GM12878 (cell line): Measurements from ENCODE around the gene CFAP157. TPM values are rescaled to one million over a fixed set of nuclear protein-coding genes. Genes with fewer than 3 reads are reported as not detected.

Experiments
- ATAC-seq: fragments of 200-7000 bp; cut with Tn5 transposase; 3 replicates; pipeline ENCODE4 v1.9.1; 2020; ENCODE audit warnings: mild to moderate bottlenecking, moderate library complexity
- BruUV-seq: library from RNA; stranded (reverse); fragments of 400-500 nt; replicated peaks from 2 replicates; lab custom pipeline; 2021; lab: Mats Ljungman, UMichigan
- CTCF ChIA-PET: fragments of 300-600 bp; sonication (Branson Sonifier 250); formaldehyde crosslinking; extraction: SDS; loops from one replicate; lab custom pipeline; 2021; ENCODE audit warnings: inconsistent platforms; lab: Yijun Ruan, JAX
- POLR2A ChIA-PET: fragments of 350-600 bp; formaldehyde crosslinking; extraction: SDS; loops from one replicate; lab custom pipeline; 2021; ENCODE audit warnings: inconsistent platforms; lab: Charles Lee
- RAD21 ChIA-PET: fragments of 300-600 bp; sonication (Branson Sonifier 250); formaldehyde crosslinking; loops from one replicate; lab custom pipeline; 2023; ENCODE audit warnings: antibody characterized with exemption; ENCODE audit not compliant: unreplicated experiment; lab: Charles Lee
- SMC1A ChIA-PET: fragments of 300-600 bp; sonication (Branson Sonifier 250); formaldehyde crosslinking; loops from one replicate; lab custom pipeline; 2023; ENCODE audit not compliant: unreplicated experiment, uncharacterized antibody; lab: Charles Lee
- DNase-seq: peaks from one replicate; pipeline ENCODE4 v3.0.0-alpha.2; 2011; ENCODE audit warnings: low read depth, low spot score
- FAIRE-seq: peaks from 3 replicates; lab custom pipeline; 2011; peaks lifted over from hg19 to GRCh38; lab: Jason Lieb, UNC
- H2AFZ ChIP-seq: 2 replicates; pipeline ENCODE4 v1.6.0; 2011; ENCODE audit warnings: low read depth, low read length, control low read depth; ENCODE audit not compliant: control insufficient read depth
- H3K27ac ChIP-seq: 2 replicates; pipeline ENCODE4 v1.5.1; 2011; ENCODE audit warnings: control low read depth; ENCODE audit not compliant: control insufficient read depth, insufficient read depth
- H3K27me3 ChIP-seq, 2 experiments: replicated peaks in 1 of 2; 2 replicates each; pipeline versions ENCODE4 v1.6.0 to v1.6.1; 2011; ENCODE audit warnings: low read length in 1 of 2; ENCODE audit not compliant: control insufficient read depth in 2 of 2, insufficient read depth in 2 of 2
- H3K36me3 ChIP-seq, 2 experiments: 2 replicates each; pipeline ENCODE4 v1.5.1; 2011; ENCODE audit warnings: low read length in 1 of 2; ENCODE audit not compliant: control insufficient read depth in 2 of 2, insufficient read depth in 2 of 2
- H3K4me1 ChIP-seq: 2 replicates; pipeline ENCODE4 v1.6.1; 2011; ENCODE audit warnings: mild to moderate bottlenecking, low read length, moderate library complexity, mixed read lengths; ENCODE audit not compliant: control insufficient read depth, insufficient read depth
- H3K4me2 ChIP-seq: 2 replicates; pipeline ENCODE4 v1.6.0; 2011; ENCODE audit warnings: control low read depth; ENCODE audit not compliant: control insufficient read depth, insufficient read depth
- H3K4me3 ChIP-seq: fragments of 200-600 bp; sonication (generic); 2 replicates; pipeline ENCODE4 v1.5.1; 2016
- H3K79me2 ChIP-seq: 2 replicates; pipeline ENCODE4 v1.6.0; 2011; ENCODE audit warnings: low read length; ENCODE audit not compliant: control insufficient read depth, insufficient read depth
- H3K9ac ChIP-seq: 2 replicates; pipeline ENCODE4 v1.8.0; 2011; ENCODE audit warnings: low read length, control low read depth, mixed read lengths; ENCODE audit not compliant: control insufficient read depth, insufficient read depth
- H3K9me3 ChIP-seq: replicated peaks from 3 replicates; pipeline ENCODE4 v1.5.1; 2011; ENCODE audit warnings: mild to moderate bottlenecking, low read length; ENCODE audit not compliant: control insufficient read depth, insufficient read depth
- H4K20me1 ChIP-seq: 2 replicates; pipeline ENCODE4 v1.6.0; 2011; ENCODE audit not compliant: control insufficient read depth, insufficient read depth
- BACH1 ChIP-seq: fragments of 450-650 bp; IDR thresholded peaks from 2 replicates; pipeline ENCODE4 v1.6.1; 2017; ENCODE audit warnings: mild to moderate bottlenecking, borderline replicate concordance
- E4F1 ChIP-seq: fragments of 450-650 bp; IDR thresholded peaks from 2 replicates; pipeline ENCODE4 v1.6.1; 2018; ENCODE audit warnings: borderline replicate concordance, mild to moderate bottlenecking; ENCODE audit not compliant: partially characterized antibody
- IRF4 ChIP-seq: IDR thresholded peaks from 2 replicates; pipeline ENCODE4 v1.6.1; 2011; ENCODE audit warnings: low read depth, low read length
- POLR2A ChIP-seq: IDR thresholded peaks from 2 replicates; pipeline ENCODE4 v1.6.1; 2011; ENCODE audit warnings: low read depth, mild to moderate bottlenecking, low read length
- SIN3A ChIP-seq: IDR thresholded peaks from 2 replicates; pipeline ENCODE4 v1.6.1; 2012; ENCODE audit warnings: low read depth, low read length, improper control_type of control experiment
- SRF ChIP-seq, 2 experiments: IDR thresholded peaks; 2 replicates each; pipeline ENCODE4 v1.6.1; 2011; ENCODE audit warnings: low read depth in 2 of 2, low read length in 2 of 2, mild to moderate bottlenecking in 1 of 2, moderate library complexity in 1 of 2
- ZBTB40 ChIP-seq: fragments of 450-650 bp; IDR thresholded peaks from 2 replicates; pipeline ENCODE4 v1.6.1; 2016; ENCODE audit warnings: mild to moderate bottlenecking, moderate library complexity, borderline replicate concordance
- ZNF622 ChIP-seq: fragments of 450-650 bp; IDR thresholded peaks from 2 replicates; pipeline ENCODE4 v1.6.1; 2017; ENCODE audit warnings: mild to moderate bottlenecking, inconsistent platforms
- ZZZ3 ChIP-seq: IDR thresholded peaks from 2 replicates; pipeline ENCODE4 v1.6.1; 2011; ENCODE audit warnings: low read depth; ENCODE audit not compliant: control insufficient read depth, insufficient read length
- WGBS: methylation state at CpG from one replicate; pipeline ENCODE4 v1.1.6; 2016; ENCODE audit warnings: low lambda C conversion rate; ENCODE audit not compliant: insufficient replicate concordance, insufficient coverage; ENCODE audit errors: missing lambda C conversion rate; 5-methylcytosine and 5-hydroxymethylcytosine counted together
- in situ Hi-C: fragments of 300-500 bp; cut with MboI; formaldehyde crosslinking; loops from 9 replicates; pipeline ENCODE4 v1.14.3; 2018; ENCODE audit warnings: mixed read lengths
- intact Hi-C: fragments of 100-400 bp; cut with micrococcal nuclease; formaldehyde crosslinking; loops from one replicate; pipeline ENCODE4 v1.14.2; 2022; ENCODE audit not compliant: unreplicated experiment
- polyA plus RNA-seq, 11 experiments: library from polyadenylated mRNA; depleted of rRNA in 4 of 11; unstranded in 6 of 11; stranded (reverse) in 5 of 11; fragments of >200 nt; fragmentation: Nextera tagmentation in 4 of 11; fragmentation: Illumina TruSeq in 1 of 11; extraction: Ambion mirVana in 4 of 11; extraction: Trizol in 1 of 11; gene quantifications; 1 replicate in 1 of 11; 2 replicates in 10 of 11; pipeline versions ENCODE4 v1.2.1 to v1.2.3, GENCODE V29; 2011 to 2016; ENCODE audit warnings: inconsistent platforms in 2 of 11, missing spikeins in 2 of 11, low read depth in 1 of 11
- total RNA-seq, 4 experiments: library from RNA; depleted of rRNA in 3 of 4; stranded (reverse); fragments of >200 nt in 3 of 4; fragmentation: Illumina TruSeq in 1 of 4; extraction: Trizol in 1 of 4; gene quantifications; 2 replicates each; pipeline versions ENCODE4 v1.2.1 to v1.2.3, GENCODE V29; 2013 to 2021

CFAP157 gene
- total and polyA plus RNA-seq, 10 of the 15 experiments (the other 5 are each of a cell fraction or from before 2014, with no cell fraction given) = 0.08 to 0.72 TPM; not detected in 8

- intact Hi-C loops = no loop called here
- POLR2A ChIA-PET = no interaction called here
- Histone ChIP-seq H3K36me3 (no peaks in the 10 kb centered on the region), H3K4me3 (no peak overlapping the region)
- FAIRE-seq = no peak
- 41% methylated on average over 23 of the region's 23 CpGs for WGBS
- TF ChIP-seq ZNF622 = no peak
- no peak for TF ChIP-seq IRF4
- no peak for TF ChIP-seq ZBTB40
- TF ChIP-seq POLR2A = no peak
- TF ChIP-seq SIN3A = no peak
- no peak for TF ChIP-seq BACH1
- TF ChIP-seq ZZZ3 = no peak
- no peak for TF ChIP-seq E4F1
- TF ChIP-seq SRF (IDR thresholded peaks at IDR 0.05; ENCODE audit: low read depth in 2 of 2, low read length in 2 of 2) = no peak
- TF ChIP-seq, all 136 proteins: peak for 0
- Histone ChIP-seq H3K4me1 (no peaks in the 10 kb centered on the region), H4K20me1 (no peaks in the 10 kb centered on the region), H3K79me2 (no peaks in the 10 kb centered on the region), H2AFZ (no peak overlapping the region), H3K9ac (no peak overlapping the region), H3K27me3 (no peaks in the 10 kb centered on the region), H3K27ac (no peak overlapping the region), H3K9me3 (no peaks in the 10 kb centered on the region), H3K4me2 (no peak overlapping the region)
- no peak for ATAC-seq
- in situ Hi-C loops = no loop called here
- SMC1A ChIA-PET = no interaction called here
- BruUV-seq = no TSS peak
- DNase-seq = no peak
- RAD21 ChIA-PET = no interaction called here
- CTCF ChIA-PET = no interaction called here
Measured at GRCh38 chr9:127724012-127724411, 17.2 kb downstream of the CFAP157 start.
